ENCODE results near the gene CXCR4.

GRCh38 chr2:136116151-136116812 is 1.7 kb downstream of the CXCR4 start:
- no peak for TF ChIP-seq CTCF (IDR thresholded peaks at IDR 0.05)
- TF ChIP-seq POLR2A (IDR thresholded peaks at IDR 0.05), result no peak
